Dermis lymphatic vessel endothelial cell (primary cell): ENCODE data around the gene USP17L19. TPM values are rescaled to one million over a fixed set of nuclear protein-coding genes. Genes with fewer than 3 reads are reported as not detected.

Experiments
- total RNA-seq: library from RNA; depleted of rRNA; stranded (reverse); fragments of >200 nt; gene quantifications from 2 replicates; pipeline ENCODE4 v1.2.1, GENCODE V29; 2014

USP17L19 gene
- not detected in 2 replicates for total RNA-seq

GRCh38 chr4:9253078-9253477 is at the start of gene USP17L19:
USP17L19 (plus strand) TSS chr4:9253378; CDS start chr4:9253378, 0 bp downstream.

GRCh38 chr4:9210357-9210756 is 42.8 kb upstream of the USP17L19 start, which contains the start of gene USP17L10:
USP17L10 (plus strand) TSS chr4:9210657; CDS start chr4:9210657, 0 bp downstream.

GRCh38 chr4:9215105-9215504 is 38.1 kb upstream of the USP17L19 start, which contains the start of gene USP17L11:
USP17L11 (plus strand) TSS chr4:9215405; CDS start chr4:9215405, 0 bp downstream.

GRCh38 chr4:9219852-9220251 is 33.3 kb upstream of the USP17L19 start, which contains the start of gene USP17L12:
USP17L12 (plus strand) TSS chr4:9220152; CDS start chr4:9220152, 0 bp downstream.

GRCh38 chr4:9224596-9224995 is 28.6 kb upstream of the USP17L19 start, which contains the start of gene USP17L13:
USP17L13 (plus strand) TSS chr4:9224896; CDS start chr4:9224896, 0 bp downstream.

GRCh38 chr4:9234085-9234484 is 19.1 kb upstream of the USP17L19 start, which contains the start of gene USP17L15:
USP17L15 (plus strand) TSS chr4:9234385; CDS start chr4:9234385, 0 bp downstream.

GRCh38 chr4:9243579-9243978 is 9.6 kb upstream of the USP17L19 start, which contains the start of gene USP17L17:
USP17L17 (plus strand) TSS chr4:9243879; CDS start chr4:9243879, 0 bp downstream.

GRCh38 chr4:9247953-9248680 is 5.1 kb upstream of the USP17L19 start, which contains the start of gene USP17L18:
USP17L18 (plus strand) TSS chr4:9248630; CDS start chr4:9248630, 0 bp downstream.

GRCh38 chr4:9257824-9258223 is 4.6 kb downstream of the USP17L19 start, which contains the start of gene USP17L20:
USP17L20 (plus strand) TSS chr4:9258124; CDS start chr4:9258124, 0 bp downstream.

GRCh38 chr4:9262572-9262971 is 9.4 kb downstream of the USP17L19 start, which contains the start of gene USP17L21:
USP17L21 (plus strand) TSS chr4:9262872; CDS start chr4:9262872, 0 bp downstream.

GRCh38 chr4:9267319-9267718 is 14.1 kb downstream of the USP17L19 start, which contains the start of gene USP17L22:
USP17L22 (plus strand) TSS chr4:9267619; CDS start chr4:9267619, 0 bp downstream.

Other genes with a start within 250 kb of the USP17L19 start
- gene FAM90A26, start 83.0 kb upstream of the USP17L19 start, total RNA-seq = not detected in 2 replicates
- gene USP17L10, start 42.7 kb upstream of the USP17L19 start, total RNA-seq = not detected in 2 replicates
- not detected in 2 replicates for gene USP17L11, start 38.0 kb upstream of the USP17L19 start, total RNA-seq
- not detected in 2 replicates for gene USP17L12, start 33.2 kb upstream of the USP17L19 start, total RNA-seq
- not detected in 2 replicates for gene USP17L13, start 28.5 kb upstream of the USP17L19 start, total RNA-seq
- gene USP17L15, start 19.0 kb upstream of the USP17L19 start, total RNA-seq = not detected in 2 replicates
- not detected in 2 replicates for gene USP17L17, start 9.5 kb upstream of the USP17L19 start, total RNA-seq
- gene USP17L18, start 4.7 kb upstream of the USP17L19 start, total RNA-seq = not detected in 2 replicates
- not detected in 2 replicates for gene USP17L20, start 4.7 kb downstream of the USP17L19 start, total RNA-seq
- gene USP17L21, start 9.5 kb downstream of the USP17L19 start, total RNA-seq = not detected in 2 replicates
- gene USP17L22, start 14.2 kb downstream of the USP17L19 start, total RNA-seq = not detected in 2 replicates
- not detected in 2 replicates for gene USP17L24, start 71.8 kb downstream of the USP17L19 start, total RNA-seq
- gene USP17L25, start 76.5 kb downstream of the USP17L19 start, total RNA-seq = not detected in 2 replicates
- gene USP17L26, start 81.3 kb downstream of the USP17L19 start, total RNA-seq = not detected in 2 replicates
- not detected in 2 replicates for gene USP17L5, start 86.0 kb downstream of the USP17L19 start, total RNA-seq
- gene USP17L27, start 90.8 kb downstream of the USP17L19 start, total RNA-seq = not detected in 2 replicates
- gene USP17L28, start 95.5 kb downstream of the USP17L19 start, total RNA-seq = not detected in 2 replicates
- gene USP17L29, start 100.3 kb downstream of the USP17L19 start, total RNA-seq = not detected in 2 replicates
- not detected in 2 replicates for gene USP17L30, start 109.8 kb downstream of the USP17L19 start, total RNA-seq
- not detected in 2 replicates for gene DEFB131A, start 191.0 kb downstream of the USP17L19 start, total RNA-seq